GM06990 (cell line): ENCODE results near the gene STPG3.

ENCODE experiments used
- DNase-seq: peaks from one replicate; pipeline ENCODE4 v3.0.0-alpha.2; 2011; ENCODE audit not compliant: insufficient read length; ENCODE audit errors: extremely low read depth
- H3K27me3 ChIP-seq: replicated peaks from 2 replicates; pipeline ENCODE4 v1.6.0; 2011; ENCODE audit warnings: low read length; ENCODE audit not compliant: control insufficient read depth, insufficient read depth
- H3K36me3 ChIP-seq: 2 replicates; pipeline ENCODE4 v1.5.1; 2011; ENCODE audit warnings: low read length; ENCODE audit not compliant: control insufficient read depth, insufficient read depth
- H3K4me3 ChIP-seq: replicated peaks from 2 replicates; pipeline ENCODE4 v1.5.1; 2011; ENCODE audit warnings: low read depth, mild to moderate bottlenecking, control low read depth, low read length
- TF ChIP-seq, protein P1 (sequence below): IDR thresholded peaks from 2 replicates; pipeline ENCODE4 v1.5.1; 2011; ENCODE audit warnings: low read length, control low read depth, mild to moderate bottlenecking, inconsistent platforms; ENCODE audit not compliant: insufficient read depth, poor library complexity, severe bottlenecking

STPG3 gene

DNA sequence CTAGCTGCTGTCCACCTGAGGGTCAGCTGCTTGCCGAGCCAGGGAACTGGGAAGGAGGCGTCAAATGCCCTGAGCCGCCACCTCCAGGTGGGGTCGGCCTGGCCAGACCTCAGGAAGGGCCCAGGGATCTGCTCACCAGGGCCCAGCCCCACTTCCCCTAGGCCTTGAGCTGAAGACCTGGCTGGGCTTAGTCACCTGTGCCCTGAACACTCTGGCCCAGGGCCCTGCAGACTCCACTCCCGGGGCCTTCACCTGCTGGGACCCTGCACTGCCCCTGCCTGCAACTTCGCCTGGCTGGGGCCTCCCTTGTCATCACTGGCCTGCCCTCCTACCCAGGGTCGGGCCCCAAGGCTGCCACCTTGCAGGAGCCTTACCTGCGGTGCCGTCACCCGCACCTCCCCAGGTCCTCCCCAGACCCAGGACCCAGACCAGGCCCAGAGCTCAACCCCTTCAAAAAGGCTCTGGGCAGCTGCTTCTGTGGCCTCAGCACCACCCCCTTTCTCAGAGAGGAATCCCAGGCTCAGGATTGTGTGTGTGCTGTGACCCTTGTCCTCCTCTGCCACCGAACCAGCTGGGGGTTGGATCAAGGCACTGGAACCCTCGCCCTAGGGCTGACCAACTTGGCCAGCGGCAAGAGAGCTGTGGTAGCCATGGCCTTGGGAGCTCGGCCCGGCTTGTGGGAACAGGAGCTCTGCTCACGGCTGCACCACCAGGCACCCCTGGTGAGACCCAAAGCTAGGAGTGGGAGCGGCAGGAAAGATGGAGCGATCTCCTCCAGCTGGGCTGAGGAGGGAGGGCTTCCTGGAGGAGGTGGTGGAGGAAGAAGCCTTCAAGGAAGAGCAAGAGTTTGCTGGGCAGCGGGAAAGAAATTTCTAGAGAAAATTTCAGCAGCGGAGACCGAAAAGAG is 2.9 kb downstream of the STPG3 start:
- H3K4me3 ChIP-seq: peak overlapping the region; percentile 70
- DNase-seq: no peak
- TF ChIP-seq, protein P1, sequence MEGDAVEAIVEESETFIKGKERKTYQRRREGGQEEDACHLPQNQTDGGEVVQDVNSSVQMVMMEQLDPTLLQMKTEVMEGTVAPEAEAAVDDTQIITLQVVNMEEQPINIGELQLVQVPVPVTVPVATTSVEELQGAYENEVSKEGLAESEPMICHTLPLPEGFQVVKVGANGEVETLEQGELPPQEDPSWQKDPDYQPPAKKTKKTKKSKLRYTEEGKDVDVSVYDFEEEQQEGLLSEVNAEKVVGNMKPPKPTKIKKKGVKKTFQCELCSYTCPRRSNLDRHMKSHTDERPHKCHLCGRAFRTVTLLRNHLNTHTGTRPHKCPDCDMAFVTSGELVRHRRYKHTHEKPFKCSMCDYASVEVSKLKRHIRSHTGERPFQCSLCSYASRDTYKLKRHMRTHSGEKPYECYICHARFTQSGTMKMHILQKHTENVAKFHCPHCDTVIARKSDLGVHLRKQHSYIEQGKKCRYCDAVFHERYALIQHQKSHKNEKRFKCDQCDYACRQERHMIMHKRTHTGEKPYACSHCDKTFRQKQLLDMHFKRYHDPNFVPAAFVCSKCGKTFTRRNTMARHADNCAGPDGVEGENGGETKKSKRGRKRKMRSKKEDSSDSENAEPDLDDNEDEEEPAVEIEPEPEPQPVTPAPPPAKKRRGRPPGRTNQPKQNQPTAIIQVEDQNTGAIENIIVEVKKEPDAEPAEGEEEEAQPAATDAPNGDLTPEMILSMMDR: no peak
- peaks cover 1% of the 10 kb centered on the region for H3K36me3 ChIP-seq
- no peaks in the 10 kb centered on the region for H3K27me3 ChIP-seq

DNA sequence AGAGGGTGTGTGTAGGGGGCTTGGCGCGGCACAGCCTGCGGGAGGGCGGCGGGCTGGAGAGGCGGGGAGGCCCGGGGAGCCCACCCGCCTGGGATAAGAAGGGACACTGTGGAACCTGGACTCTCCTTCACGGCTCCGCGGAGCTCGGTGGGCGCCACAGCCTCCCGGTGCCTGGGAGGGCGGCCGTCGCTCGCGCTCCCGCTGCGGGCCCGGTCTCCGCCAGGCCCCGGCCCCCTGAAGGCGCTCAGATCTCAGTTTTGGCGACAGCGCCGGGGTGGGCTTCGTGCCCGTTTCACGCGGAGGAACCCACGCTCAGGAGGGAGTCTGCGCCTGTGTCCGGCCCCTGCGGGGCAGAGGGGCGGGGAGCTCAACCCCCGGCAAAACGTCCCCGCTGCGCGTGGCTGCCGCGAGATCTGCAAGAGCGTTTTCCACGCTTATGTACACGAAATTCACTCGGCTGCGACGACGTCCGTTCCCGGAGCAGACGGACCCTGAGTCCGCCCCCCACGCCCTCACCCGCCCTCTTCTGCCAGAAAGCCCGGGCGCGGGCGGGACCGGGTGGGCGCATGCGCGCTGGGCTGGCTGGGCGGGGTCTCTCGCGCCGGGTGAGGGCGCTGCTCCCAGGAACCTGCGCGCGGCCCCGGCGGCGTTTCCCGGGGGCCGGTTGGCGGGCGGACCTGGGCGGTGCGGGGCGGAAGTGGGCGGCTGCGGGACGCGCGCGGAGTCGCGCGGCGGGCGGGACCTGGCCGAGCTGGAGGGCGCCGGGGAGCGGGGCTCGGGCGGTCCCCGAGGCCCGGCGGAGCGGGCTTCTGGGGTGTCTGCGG is 3.8 kb downstream of the STPG3 start, which contains the start of gene NELFB:
Gene NELFB (plus strand): TSS at position 704 of the 824 bp plus-strand sequence.
- TF ChIP-seq, protein P1: no peak
- peak; percentile 93 for DNase-seq
- Histone ChIP-seq H3K36me3 (peaks cover 3% of the 10 kb centered on the region), H3K27me3 (no peaks in the 10 kb centered on the region), H3K4me3 (peak within 1 kb of the TSS; percentile 94)

DNA sequence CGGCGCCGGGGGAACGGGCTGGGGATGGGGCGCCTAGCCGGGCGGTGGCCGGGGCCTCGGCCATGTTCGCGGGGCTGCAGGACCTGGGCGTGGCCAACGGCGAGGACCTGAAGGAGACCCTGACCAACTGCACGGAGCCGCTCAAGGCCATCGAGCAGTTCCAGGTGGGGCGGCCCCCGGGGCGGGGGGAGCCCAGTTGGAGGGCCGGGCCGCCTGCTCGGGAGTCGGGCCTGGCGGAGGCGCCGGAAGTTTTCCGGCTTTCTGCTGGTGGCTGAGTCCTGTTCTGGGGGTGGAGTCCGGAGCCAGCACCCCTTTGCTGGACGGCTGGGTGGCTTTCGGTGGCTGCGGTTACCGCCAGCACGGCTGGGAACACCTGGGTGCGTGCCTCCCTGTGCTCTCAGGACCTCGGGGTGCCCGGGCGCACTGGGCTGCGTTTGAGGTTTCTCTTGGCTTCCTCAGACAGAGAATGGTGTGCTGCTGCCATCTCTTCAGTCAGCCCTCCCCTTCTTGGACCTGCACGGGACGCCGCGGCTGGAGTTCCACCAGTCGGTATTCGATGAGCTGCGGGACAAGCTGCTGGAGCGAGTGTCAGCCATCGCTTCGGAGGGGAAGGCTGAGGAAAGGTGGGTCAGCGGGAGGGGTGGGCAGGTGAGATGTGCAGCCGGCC is 4.5 kb downstream of the STPG3 start:
- DNase-seq: no peak
- Histone ChIP-seq H3K27me3 (no peaks in the 10 kb centered on the region), H3K36me3 (peaks cover 3% of the 10 kb centered on the region), H3K4me3 (peak overlapping the region; percentile 94)
- TF ChIP-seq, protein P1: no peak

DNA sequence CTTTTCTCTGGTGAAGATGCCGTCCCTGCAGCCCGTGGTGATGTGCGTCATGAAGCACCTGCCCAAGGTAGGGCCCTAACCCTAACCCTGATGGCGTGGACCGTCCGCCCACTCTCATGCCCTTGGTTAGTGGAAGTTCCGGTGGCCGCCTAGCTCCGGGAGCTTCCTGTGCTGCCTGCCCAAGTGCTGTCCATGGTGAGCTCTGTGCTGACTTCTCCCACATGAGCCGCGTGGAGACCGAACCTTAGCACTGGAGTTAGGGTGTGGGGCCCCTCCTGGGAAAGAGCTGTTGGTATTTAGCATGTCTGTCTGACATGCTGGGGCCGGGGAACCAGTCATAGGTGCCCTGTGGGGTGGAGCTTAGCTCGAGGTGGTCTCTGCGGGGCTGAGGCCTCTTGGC is 5.3 kb downstream of the STPG3 start:
- Histone ChIP-seq H3K27me3 (no peaks in the 10 kb centered on the region), H3K36me3 (peaks cover 3% of the 10 kb centered on the region), H3K4me3 (peak overlapping the region; percentile 94)
- TF ChIP-seq, protein P1: no peak
- no peak for DNase-seq

DNA sequence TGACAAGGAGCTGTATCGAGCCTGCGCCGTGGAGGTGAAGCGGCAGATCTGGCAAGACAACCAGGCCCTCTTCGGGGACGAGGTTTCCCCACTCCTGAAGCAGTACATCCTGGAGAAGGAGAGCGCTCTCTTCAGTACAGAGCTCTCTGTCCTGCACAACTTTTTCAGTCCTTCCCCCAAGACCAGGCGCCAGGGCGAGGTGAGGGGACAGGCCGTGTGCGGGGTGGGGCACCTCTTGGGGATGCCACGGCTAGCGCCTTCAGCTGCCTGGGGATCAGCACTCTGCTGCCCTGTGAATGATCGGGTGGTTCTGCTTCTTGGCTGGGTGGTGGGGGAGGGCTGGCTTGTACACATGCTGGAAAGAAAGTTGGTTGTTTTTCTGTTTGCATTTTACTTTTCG is 5.8 kb downstream of the STPG3 start:
- DNase-seq: no peak
- TF ChIP-seq, protein P1: no peak
- H3K36me3 ChIP-seq: peaks cover 3% of the 10 kb centered on the region
- H3K27me3 ChIP-seq: no peaks in the 10 kb centered on the region
- H3K4me3 ChIP-seq: no peak overlapping the region
